Parathyroid adenoma (tissue), 2 donors: Measurements from ENCODE around the gene COL1A2.

Experiments used
- H2AFZ ChIP-seq: fragments of 300-600 bp; sonication (generic); one replicate; pipeline ENCODE4 v1.7.0; 2017; ENCODE audit warnings: antibody characterized with exemption, mild to moderate bottlenecking
- H3K27ac ChIP-seq: fragments of 300-600 bp; sonication (generic); one replicate; pipeline ENCODE4 v1.7.0; 2017
- H3K27me3 ChIP-seq: fragments of 300-600 bp; sonication (generic); one replicate; pipeline ENCODE4 v1.7.0; 2017; ENCODE audit warnings: low read length; ENCODE audit not compliant: control insufficient read depth, insufficient read depth
- H3K36me3 ChIP-seq: fragments of 300-600 bp; sonication (generic); one replicate; pipeline ENCODE4 v1.7.0; 2017; ENCODE audit warnings: low read length; ENCODE audit not compliant: control insufficient read depth, insufficient read depth
- H3K4me1 ChIP-seq: fragments of 300-600 bp; sonication (generic); one replicate; pipeline ENCODE4 v1.7.0; 2017; ENCODE audit warnings: control low read depth
- H3K4me2 ChIP-seq: fragments of 300-600 bp; sonication (generic); one replicate; pipeline ENCODE4 v1.7.0; 2017; ENCODE audit warnings: low read length
- H3K4me3 ChIP-seq: fragments of 300-600 bp; sonication (generic); one replicate; pipeline ENCODE4 v1.7.0; 2017; ENCODE audit warnings: low read depth, low read length
- H3K79me2 ChIP-seq: fragments of 300-600 bp; sonication (generic); one replicate; pipeline ENCODE4 v1.7.0; 2017; ENCODE audit warnings: control low read depth
- H3K9ac ChIP-seq: fragments of 300-600 bp; sonication (generic); one replicate; pipeline ENCODE4 v1.7.0; 2017; ENCODE audit warnings: mild to moderate bottlenecking
- H3K9me3 ChIP-seq: fragments of 300-600 bp; sonication (generic); one replicate; pipeline ENCODE4 v1.7.0; 2017; ENCODE audit warnings: low read length; ENCODE audit not compliant: control insufficient read depth
- CTCF ChIP-seq: fragments of 300-600 bp; sonication (generic); IDR thresholded peaks from one replicate; pipeline ENCODE4 v1.7.0; 2017; ENCODE audit warnings: antibody characterized with exemption, mild to moderate bottlenecking
- donor health status: primary hyperparathyroidism.

Gene COL1A2

DNA sequence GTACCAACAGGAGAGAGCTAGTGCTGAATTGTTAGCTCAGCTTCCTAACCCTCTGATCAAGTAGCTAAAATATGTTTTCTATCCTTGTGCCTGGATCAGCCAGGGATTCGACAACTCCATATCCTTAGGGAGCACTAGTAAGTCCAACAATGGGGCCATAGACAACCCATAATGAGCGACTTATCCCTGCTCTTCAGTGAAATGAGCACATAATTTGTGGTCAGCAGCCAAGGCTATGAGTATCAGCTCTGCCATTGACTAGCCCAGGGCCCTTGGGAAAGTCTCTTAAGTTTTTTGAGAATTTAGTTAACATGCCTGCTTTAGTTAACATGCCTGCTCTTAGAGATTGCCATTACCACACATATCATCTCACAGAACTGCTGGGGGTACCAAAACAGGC, 39.3 kb downstream of the COL1A2 start:
- no peak overlapping the region for H3K9ac ChIP-seq
- no peak overlapping the region for H3K27ac ChIP-seq
- no peaks in the 10 kb centered on the region for H3K27me3 ChIP-seq
- H3K79me2 ChIP-seq = no peaks in the 10 kb centered on the region
- H3K4me3 ChIP-seq = no peak overlapping the region
- H2AFZ ChIP-seq = no peak overlapping the region
- no peaks in the 10 kb centered on the region for H3K36me3 ChIP-seq
- no peaks in the 10 kb centered on the region for H3K4me1 ChIP-seq
- no peak overlapping the region for H3K4me2 ChIP-seq
- TF ChIP-seq CTCF = no peak
- no peaks in the 10 kb centered on the region for H3K9me3 ChIP-seq

GRCh38 chr7:94436018-94436604, 41.4 kb downstream of the COL1A2 start:
- no peaks in the 10 kb centered on the region for H3K79me2 ChIP-seq
- no peak overlapping the region for H3K9ac ChIP-seq
- H2AFZ ChIP-seq = no peak overlapping the region
- no peak overlapping the region for H3K4me3 ChIP-seq
- H3K4me1 ChIP-seq = no peaks in the 10 kb centered on the region
- H3K4me2 ChIP-seq = no peak overlapping the region
- H3K27ac ChIP-seq = no peak overlapping the region
- peak; percentile 78 for TF ChIP-seq CTCF
- H3K9me3 ChIP-seq = no peaks in the 10 kb centered on the region
- no peaks in the 10 kb centered on the region for H3K36me3 ChIP-seq
- no peaks in the 10 kb centered on the region for H3K27me3 ChIP-seq

- Histone ChIP-seq H3K9me3 (no peaks in the 10 kb centered on the region), H3K4me3 (no peak overlapping the region), H3K36me3 (no peaks in the 10 kb centered on the region), H3K4me2 (no peak overlapping the region), H2AFZ (no peak overlapping the region), H3K4me1 (no peaks in the 10 kb centered on the region), H3K27ac (no peak overlapping the region), H3K27me3 (no peaks in the 10 kb centered on the region), H3K79me2 (no peaks in the 10 kb centered on the region), H3K9ac (no peak overlapping the region)
- no peak for TF ChIP-seq CTCF
These were observed 42.0 kb downstream of the COL1A2 start for GRCh38 chr7:94436700-94437099.

GRCh38 chr7:94439893-94440381, 45.2 kb downstream of the COL1A2 start:
- H3K4me1 ChIP-seq = no peaks in the 10 kb centered on the region
- no peak overlapping the region for H3K27ac ChIP-seq
- no peak overlapping the region for H3K4me2 ChIP-seq
- H3K4me3 ChIP-seq = no peak overlapping the region
- no peak overlapping the region for H3K9ac ChIP-seq
- H3K36me3 ChIP-seq = no peaks in the 10 kb centered on the region
- no peaks in the 10 kb centered on the region for H3K27me3 ChIP-seq
- H3K79me2 ChIP-seq = no peaks in the 10 kb centered on the region
- no peak overlapping the region for H2AFZ ChIP-seq
- no peak for TF ChIP-seq CTCF
- H3K9me3 ChIP-seq = no peaks in the 10 kb centered on the region

DNA sequence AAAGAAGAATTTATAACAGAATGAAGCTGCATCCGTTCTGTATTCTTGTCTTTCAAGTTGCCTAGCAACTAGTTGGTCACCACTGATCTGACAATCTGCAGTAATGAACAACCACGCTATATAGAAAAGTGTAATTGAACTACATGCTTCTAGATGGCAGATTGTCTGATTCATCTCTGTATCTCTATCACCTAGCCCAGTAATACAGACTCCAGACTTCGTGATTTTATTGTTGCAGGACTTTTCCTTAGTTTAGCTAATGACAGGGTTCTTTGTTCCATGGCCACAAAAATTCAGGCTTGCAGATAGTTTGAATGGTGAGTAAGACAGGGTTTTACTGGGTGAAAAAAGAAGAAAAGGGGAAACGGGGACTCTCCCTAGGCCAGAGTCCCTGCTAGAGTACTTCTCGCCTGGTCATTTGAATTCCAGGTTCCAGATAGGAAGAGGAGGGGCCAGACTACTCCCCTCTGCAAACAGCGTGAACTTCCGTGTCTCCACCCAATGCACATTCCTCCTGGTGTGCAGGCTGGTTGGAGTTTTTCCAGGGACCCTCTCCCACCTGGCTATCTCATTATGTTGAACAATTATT, 45.9 kb downstream of the COL1A2 start:
- Histone ChIP-seq H3K27ac (no peak overlapping the region), H3K36me3 (no peaks in the 10 kb centered on the region), H3K4me1 (no peaks in the 10 kb centered on the region), H3K9ac (no peak overlapping the region), H2AFZ (no peak overlapping the region), H3K4me3 (no peak overlapping the region), H3K4me2 (no peak overlapping the region), H3K9me3 (no peaks in the 10 kb centered on the region), H3K79me2 (no peaks in the 10 kb centered on the region), H3K27me3 (no peaks in the 10 kb centered on the region)
- TF ChIP-seq CTCF = no peak
